Dendritic cell treated with granulocyte-macrophage colony-stimulating factor and Interleukin-4, amounts not matched to agents 40 ng/mL and 50 ng/mL, for 4 days (primary cell): ENCODE results near the gene TEK.

Source experiments
- H3K27ac Mint-ChIP-seq: one replicate; pipeline ENCODE4 v1.8.0; 2022; ENCODE audit warnings: mild to moderate bottlenecking, mixed read lengths
- H3K27me3 Mint-ChIP-seq: one replicate; pipeline ENCODE4 v1.8.0; 2022; ENCODE audit warnings: mild to moderate bottlenecking, mixed read lengths
- H3K36me3 Mint-ChIP-seq: one replicate; pipeline ENCODE4 v1.8.0; 2022; ENCODE audit warnings: low read depth, mixed read lengths
- H3K4me1 Mint-ChIP-seq: one replicate; pipeline ENCODE4 v1.8.0; 2022; ENCODE audit warnings: low read depth, mixed read lengths
- H3K4me3 Mint-ChIP-seq: one replicate; pipeline ENCODE4 v1.8.0; 2022; ENCODE audit warnings: mild to moderate bottlenecking, moderate library complexity, mixed read lengths
- H3K9me3 Mint-ChIP-seq: one replicate; pipeline ENCODE4 v1.8.0; 2022; ENCODE audit warnings: mixed read lengths
- intact Hi-C: fragments of 100-400 bp; cut with micrococcal nuclease; formaldehyde crosslinking; loops from one replicate; pipeline ENCODE4 v1.15.0; 2022

TEK gene

DNA sequence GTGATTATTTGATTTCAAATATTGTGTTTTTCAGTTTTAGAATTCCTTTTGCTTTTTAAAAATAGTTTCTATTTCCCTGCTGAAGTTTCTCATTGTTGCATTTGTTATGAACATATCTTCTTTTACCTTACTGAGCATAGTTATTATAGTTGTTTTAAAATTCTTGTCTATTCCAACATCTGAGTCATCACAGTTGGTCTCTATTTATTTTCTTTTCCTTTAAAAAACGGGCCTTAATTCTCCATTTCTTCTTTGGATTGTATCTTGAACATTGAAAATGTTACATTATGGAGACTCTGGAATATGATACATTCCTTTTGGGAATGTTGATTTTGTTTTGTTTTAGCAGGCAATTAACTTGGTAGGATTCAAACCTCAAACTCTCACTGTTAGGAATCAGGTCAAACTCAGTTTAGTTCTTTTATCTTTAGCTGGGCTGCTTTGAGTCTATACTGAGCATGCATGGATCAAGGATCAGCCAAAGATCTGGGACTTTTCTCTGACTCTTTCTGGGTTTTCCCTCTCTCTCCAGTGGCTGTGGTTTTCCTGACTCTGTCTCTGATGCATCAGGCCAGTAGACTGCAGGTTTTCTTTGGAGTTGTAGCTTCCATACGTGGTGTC, 70.3 kb downstream of the TEK start:
- Mint-ChIP-seq H3K36me3 (no peaks in the 10 kb centered on the region), H3K4me1 (no peaks in the 10 kb centered on the region), H3K27me3 (no peaks in the 10 kb centered on the region), H3K27ac (no peak overlapping the region), H3K4me3 (no peak overlapping the region), H3K9me3 (peaks cover 10% of the 10 kb centered on the region)
- intact Hi-C loops: no loop called here

DNA sequence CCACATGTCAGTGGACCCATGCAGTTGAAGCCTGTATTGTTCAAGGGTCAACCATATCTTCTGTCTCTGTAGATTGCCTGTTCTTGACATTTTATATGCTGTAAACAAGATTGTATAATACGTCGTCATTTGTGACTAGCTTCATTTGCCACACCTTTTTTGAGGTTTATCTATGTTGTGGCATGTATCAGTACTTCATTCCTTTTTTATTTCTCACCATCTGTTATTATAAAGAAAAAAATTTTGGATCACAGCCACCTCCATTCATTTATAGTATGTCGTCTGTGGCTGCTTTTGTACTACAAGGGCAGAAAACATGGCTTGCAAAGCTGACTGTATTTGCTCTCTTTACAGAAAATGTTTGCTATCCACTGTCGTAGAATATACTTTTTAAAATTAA, 72.4 kb downstream of the TEK start:
- H3K27me3 Mint-ChIP-seq: no peaks in the 10 kb centered on the region
- intact Hi-C loops: no loop called here
- no peaks in the 10 kb centered on the region for H3K4me1 Mint-ChIP-seq
- no peak overlapping the region for H3K4me3 Mint-ChIP-seq
- H3K36me3 Mint-ChIP-seq: no peaks in the 10 kb centered on the region
- peaks cover 10% of the 10 kb centered on the region for H3K9me3 Mint-ChIP-seq
- no peak overlapping the region for H3K27ac Mint-ChIP-seq

- no peaks in the 10 kb centered on the region for H3K36me3 Mint-ChIP-seq
- intact Hi-C loops: no loop called here
- H3K4me3 Mint-ChIP-seq: no peak overlapping the region
Measured at GRCh38 chr9:27182421-27182820, 73.4 kb downstream of the TEK start.

GRCh38 chr9:27183131-27183530, 74.1 kb downstream of the TEK start:
- H3K27ac Mint-ChIP-seq: no peak overlapping the region

More at GRCh38 chr9:27182421-27182820, 73.4 kb downstream of the TEK start:
- no peak overlapping the region for H3K27ac Mint-ChIP-seq
- H3K4me1 Mint-ChIP-seq: no peaks in the 10 kb centered on the region
- peaks cover 10% of the 10 kb centered on the region for H3K9me3 Mint-ChIP-seq
- no peaks in the 10 kb centered on the region for H3K27me3 Mint-ChIP-seq

GRCh38 chr9:27183701-27184100, 74.7 kb downstream of the TEK start:
- no peak overlapping the region for H3K27ac Mint-ChIP-seq
- no peaks in the 10 kb centered on the region for H3K9me3 Mint-ChIP-seq

More at GRCh38 chr9:27183131-27183530, 74.1 kb downstream of the TEK start:
- no peaks in the 10 kb centered on the region for H3K4me1 Mint-ChIP-seq
- no peak overlapping the region for H3K4me3 Mint-ChIP-seq
- H3K36me3 Mint-ChIP-seq: no peaks in the 10 kb centered on the region
- H3K27me3 Mint-ChIP-seq: no peaks in the 10 kb centered on the region
- H3K9me3 Mint-ChIP-seq: peaks cover 3% of the 10 kb centered on the region
- intact Hi-C loops: no loop called here

GRCh38 chr9:27184556-27185351, 75.7 kb downstream of the TEK start:
- Mint-ChIP-seq H3K9me3 (no peaks in the 10 kb centered on the region), H3K36me3 (no peaks in the 10 kb centered on the region), H3K4me1 (no peaks in the 10 kb centered on the region), H3K4me3 (no peak overlapping the region), H3K27me3 (no peaks in the 10 kb centered on the region), H3K27ac (no peak overlapping the region)
- intact Hi-C loops: no loop called here

More at GRCh38 chr9:27183701-27184100, 74.7 kb downstream of the TEK start:
- Mint-ChIP-seq H3K4me1 (no peaks in the 10 kb centered on the region), H3K36me3 (no peaks in the 10 kb centered on the region), H3K4me3 (no peak overlapping the region), H3K27me3 (no peaks in the 10 kb centered on the region)
- intact Hi-C loops: no loop called here

- Mint-ChIP-seq H3K36me3 (no peaks in the 10 kb centered on the region), H3K4me3 (no peak overlapping the region), H3K27ac (no peak overlapping the region), H3K27me3 (no peaks in the 10 kb centered on the region), H3K9me3 (no peaks in the 10 kb centered on the region), H3K4me1 (peaks cover 4% of the 10 kb centered on the region)
- intact Hi-C loops: no loop called here
Measured at GRCh38 chr9:27188426-27188825, 79.4 kb downstream of the TEK start.

DNA sequence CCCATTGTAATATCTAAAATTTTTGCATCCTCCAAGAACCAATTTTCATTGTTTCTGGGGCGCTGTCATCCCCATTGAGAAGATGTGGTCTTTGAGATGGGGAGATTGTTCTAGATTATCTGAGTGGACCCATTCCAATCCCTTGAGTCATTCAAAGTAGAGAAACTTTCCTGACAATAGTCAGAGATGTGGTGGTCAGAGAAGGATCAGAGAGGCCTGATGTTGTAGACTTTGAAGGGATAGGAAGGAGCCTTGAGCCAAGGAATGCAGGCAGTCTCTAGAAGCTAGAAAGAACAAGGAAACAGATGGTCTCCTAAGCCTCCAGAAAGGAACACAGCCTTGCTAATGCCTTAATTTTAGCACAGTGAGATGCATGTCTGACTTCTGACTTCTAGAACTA, 80.4 kb downstream of the TEK start:
- intact Hi-C loops: no loop called here
- no peak overlapping the region for H3K27ac Mint-ChIP-seq
- no peaks in the 10 kb centered on the region for H3K36me3 Mint-ChIP-seq
- H3K9me3 Mint-ChIP-seq: no peaks in the 10 kb centered on the region
- no peak overlapping the region for H3K4me3 Mint-ChIP-seq
- peaks cover 6% of the 10 kb centered on the region for H3K4me1 Mint-ChIP-seq
- H3K27me3 Mint-ChIP-seq: no peaks in the 10 kb centered on the region

DNA sequence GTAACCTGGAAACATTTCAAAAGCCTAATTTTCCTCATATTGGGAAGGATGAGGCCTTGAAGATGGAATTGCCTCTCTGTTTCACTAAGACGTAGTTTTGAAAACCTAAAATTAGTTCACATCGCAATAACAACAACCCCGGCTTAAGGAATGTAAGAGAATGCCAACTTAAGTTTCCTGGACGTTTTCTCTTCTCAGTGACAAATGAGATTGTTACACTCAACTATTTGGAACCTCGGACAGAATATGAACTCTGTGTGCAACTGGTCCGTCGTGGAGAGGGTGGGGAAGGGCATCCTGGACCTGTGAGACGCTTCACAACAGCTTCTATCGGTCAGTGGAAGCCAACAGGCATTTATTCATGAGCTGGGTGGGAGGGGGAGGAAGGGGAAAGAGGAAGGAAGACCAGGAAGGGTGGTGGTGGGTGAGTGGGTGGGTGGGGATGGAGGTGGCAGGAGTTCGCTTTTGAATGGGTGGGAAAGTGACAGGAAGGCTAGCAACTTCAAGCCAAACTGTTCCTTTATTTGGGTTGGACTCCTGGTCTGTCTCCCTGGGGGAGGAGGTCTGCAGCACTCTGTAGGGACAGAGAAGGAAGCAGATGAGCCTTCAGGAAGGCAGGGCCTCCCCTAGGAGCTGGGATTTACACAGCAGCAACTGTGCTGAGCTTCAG, 83.4 kb downstream of the TEK start:
- peaks cover 11% of the 10 kb centered on the region for H3K4me1 Mint-ChIP-seq
- intact Hi-C loops: no loop called here
- no peak overlapping the region for H3K4me3 Mint-ChIP-seq

GRCh38 chr9:27193886-27194285, 84.9 kb downstream of the TEK start:
- no peaks in the 10 kb centered on the region for H3K36me3 Mint-ChIP-seq
- H3K4me3 Mint-ChIP-seq: no peak overlapping the region
- intact Hi-C loops: no loop called here
- no peaks in the 10 kb centered on the region for H3K9me3 Mint-ChIP-seq
- H3K4me1 Mint-ChIP-seq: peaks cover 11% of the 10 kb centered on the region
- H3K27ac Mint-ChIP-seq: no peak overlapping the region
- no peaks in the 10 kb centered on the region for H3K27me3 Mint-ChIP-seq

More for the DNA sequence above, 83.4 kb downstream of the TEK start:
- Mint-ChIP-seq H3K27ac (no peak overlapping the region), H3K27me3 (no peaks in the 10 kb centered on the region), H3K36me3 (no peaks in the 10 kb centered on the region), H3K9me3 (no peaks in the 10 kb centered on the region)

DNA sequence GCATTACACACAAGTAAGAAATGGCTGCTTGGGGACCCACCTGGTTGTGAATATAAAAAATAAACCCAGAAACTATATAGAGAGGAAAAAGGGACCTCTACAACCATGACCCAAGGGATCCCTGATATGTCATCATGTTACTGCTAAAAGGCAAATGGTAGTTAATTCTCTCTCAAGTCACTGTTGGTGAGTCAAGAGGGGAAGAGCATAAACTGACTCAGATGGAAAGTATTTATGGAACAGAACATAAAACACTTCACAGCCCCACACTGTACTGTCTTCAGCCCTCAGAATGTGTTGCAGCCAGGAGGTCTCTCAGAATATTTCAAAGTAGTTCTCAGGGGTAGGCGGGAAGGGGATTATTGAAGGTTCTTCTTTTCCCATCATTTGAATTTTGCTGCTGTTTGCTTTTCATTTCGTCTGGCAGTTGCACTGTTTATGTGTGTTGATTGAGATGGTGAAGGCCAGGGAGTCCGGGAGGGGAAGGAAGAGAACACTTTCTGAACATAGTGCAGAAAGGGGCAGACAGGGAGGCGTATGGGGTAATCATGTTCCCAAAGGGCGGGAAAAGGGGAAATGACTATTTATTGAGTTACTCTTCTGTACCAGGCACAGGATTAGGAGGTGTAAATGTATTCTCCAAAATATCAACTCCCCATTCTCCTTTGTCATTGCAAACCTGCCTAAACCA, 85.5 kb downstream of the TEK start:
- H3K4me3 Mint-ChIP-seq: no peak overlapping the region
- no peaks in the 10 kb centered on the region for H3K27me3 Mint-ChIP-seq
- intact Hi-C loops: no loop called here
- no peak overlapping the region for H3K27ac Mint-ChIP-seq
- H3K4me1 Mint-ChIP-seq: peaks cover 11% of the 10 kb centered on the region
- H3K36me3 Mint-ChIP-seq: no peaks in the 10 kb centered on the region
- no peaks in the 10 kb centered on the region for H3K9me3 Mint-ChIP-seq

DNA sequence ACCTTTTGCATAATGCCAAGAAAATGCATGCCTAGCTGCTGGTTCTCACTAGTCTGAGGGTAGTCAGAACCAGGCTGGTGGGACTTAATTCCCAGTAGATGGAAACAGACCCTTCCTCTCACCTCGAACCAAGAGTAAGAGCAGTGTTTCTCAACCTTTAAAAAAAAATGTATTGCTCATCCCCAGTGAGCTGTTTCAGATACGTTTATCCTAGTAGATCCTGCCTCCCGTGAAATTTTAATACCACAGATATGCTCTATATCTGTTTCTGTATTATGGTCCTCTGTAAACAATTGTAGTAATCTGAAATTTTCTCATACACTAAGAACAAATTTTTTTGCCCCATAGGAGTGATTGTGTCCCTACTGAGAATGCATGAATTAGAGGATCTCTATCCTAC, 86.2 kb downstream of the TEK start:
- no peak overlapping the region for H3K4me3 Mint-ChIP-seq
- no peaks in the 10 kb centered on the region for H3K36me3 Mint-ChIP-seq
- intact Hi-C loops: no loop called here
- no peak overlapping the region for H3K27ac Mint-ChIP-seq
- H3K4me1 Mint-ChIP-seq: peaks cover 11% of the 10 kb centered on the region
- no peaks in the 10 kb centered on the region for H3K27me3 Mint-ChIP-seq
- H3K9me3 Mint-ChIP-seq: no peaks in the 10 kb centered on the region

DNA sequence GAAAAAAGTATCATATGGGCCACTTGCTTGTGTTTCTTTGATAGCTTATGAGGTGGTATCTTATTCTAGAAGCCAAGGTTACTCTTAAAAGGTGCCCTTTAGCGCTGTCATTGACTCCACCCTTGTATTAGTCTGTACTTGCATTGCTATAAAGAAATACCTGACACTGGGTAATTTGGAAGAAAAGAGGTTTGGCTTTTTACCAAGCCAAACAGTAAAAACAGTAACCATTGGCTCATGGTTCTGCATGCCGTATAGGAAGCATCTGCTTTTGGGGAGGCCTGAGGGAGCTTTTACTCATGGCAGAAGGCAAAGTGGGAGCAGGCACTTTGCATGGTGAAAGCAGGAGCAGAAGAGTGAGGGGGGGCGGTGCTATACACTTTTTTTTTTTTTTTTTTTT, 87.4 kb downstream of the TEK start:
- H3K27ac Mint-ChIP-seq: no peak overlapping the region
- H3K4me1 Mint-ChIP-seq: peaks cover 11% of the 10 kb centered on the region
- no peak overlapping the region for H3K4me3 Mint-ChIP-seq
- intact Hi-C loops: no loop called here
- H3K27me3 Mint-ChIP-seq: no peaks in the 10 kb centered on the region
- H3K9me3 Mint-ChIP-seq: no peaks in the 10 kb centered on the region
- no peaks in the 10 kb centered on the region for H3K36me3 Mint-ChIP-seq

GRCh38 chr9:27198190-27198589, 89.2 kb downstream of the TEK start:
- Mint-ChIP-seq H3K36me3 (no peaks in the 10 kb centered on the region), H3K4me3 (no peak overlapping the region), H3K4me1 (peaks cover 6% of the 10 kb centered on the region), H3K9me3 (no peaks in the 10 kb centered on the region), H3K27me3 (no peaks in the 10 kb centered on the region), H3K27ac (no peak overlapping the region)
- intact Hi-C loops: no loop called here
